GM21619 (cell line): ENCODE results near the gene FAM228A.
"Not testable (repeated sequence)": the region's sequence is repeated elsewhere in the genome, so short reads cannot be mapped to it uniquely, and the experiment has no call there.

ENCODE experiments used
- ATAC-seq: cut with Tn5 transposase; IDR thresholded peaks from one replicate; pipeline ENCODE4 v1.9.1; 2021; ENCODE audit not compliant: unreplicated experiment

FAM228A gene

GRCh38 chr2:24190503-24190902 is 15.7 kb downstream of the FAM228A start:
- ATAC-seq = no peak

DNA sequence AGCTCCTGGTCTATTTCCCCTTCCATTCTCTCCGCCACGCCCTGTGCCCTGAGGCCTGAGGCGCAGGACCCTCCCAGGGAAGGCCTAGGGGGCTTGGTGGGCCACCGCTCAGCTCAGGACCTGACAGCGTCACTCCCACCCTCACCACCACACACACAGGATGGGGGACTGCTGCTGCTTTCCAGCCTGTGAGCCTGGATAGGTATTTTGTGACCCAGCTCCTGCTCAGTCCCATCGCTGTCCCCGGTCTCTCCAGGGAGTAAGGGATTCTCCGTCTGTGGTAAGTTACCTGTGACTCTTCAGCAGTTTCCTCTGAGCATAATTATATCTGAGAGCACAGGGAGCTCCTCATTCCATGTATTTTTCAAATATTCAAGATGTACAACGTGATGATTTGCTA is 16.3 kb downstream of the FAM228A start:
- ATAC-seq = no peak

GRCh38 chr2:24191848-24192247 is 17.0 kb downstream of the FAM228A start:
- no peak for ATAC-seq

- ATAC-seq = not testable (repeated sequence)
Observed at GRCh38 chr2:24197213-24197612, 22.4 kb downstream of the FAM228A start.

DNA sequence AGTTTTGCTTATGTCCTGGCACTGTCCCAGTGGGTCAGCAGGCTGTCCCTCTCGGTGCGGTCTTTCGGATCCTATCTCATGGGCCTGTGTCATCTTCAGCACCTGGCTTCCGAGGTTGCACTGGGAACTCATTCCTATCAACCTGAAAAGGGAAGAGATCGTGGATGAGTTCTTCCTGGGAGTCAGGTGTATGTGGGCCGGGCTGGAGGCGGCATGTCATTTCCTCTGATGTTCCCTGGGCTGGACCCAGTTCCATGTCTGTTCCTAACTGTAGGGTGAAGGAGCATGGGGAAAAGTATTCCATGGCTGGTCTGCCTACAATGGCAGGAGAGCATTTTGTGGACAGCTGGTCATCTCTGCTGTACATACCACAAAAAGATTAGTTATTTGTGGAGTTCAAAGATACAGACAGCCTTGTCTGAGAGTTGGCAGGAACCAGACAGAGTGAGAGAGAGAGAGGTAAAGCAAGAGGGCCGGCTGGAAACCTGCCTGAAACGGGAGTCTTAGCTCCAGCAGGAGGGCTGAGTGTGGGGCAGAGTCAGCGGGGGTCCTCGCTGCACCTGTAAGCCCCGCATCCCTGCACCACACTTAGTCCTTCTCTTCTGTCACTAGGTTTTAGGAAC is 25.2 kb downstream of the FAM228A start:
- ATAC-seq = no peak

- ATAC-seq = no peak
Observed at GRCh38 chr2:24200799-24201198, 25.9 kb downstream of the FAM228A start.

GRCh38 chr2:24203029-24203786 is 28.4 kb downstream of the FAM228A start:
- no peak for ATAC-seq

DNA sequence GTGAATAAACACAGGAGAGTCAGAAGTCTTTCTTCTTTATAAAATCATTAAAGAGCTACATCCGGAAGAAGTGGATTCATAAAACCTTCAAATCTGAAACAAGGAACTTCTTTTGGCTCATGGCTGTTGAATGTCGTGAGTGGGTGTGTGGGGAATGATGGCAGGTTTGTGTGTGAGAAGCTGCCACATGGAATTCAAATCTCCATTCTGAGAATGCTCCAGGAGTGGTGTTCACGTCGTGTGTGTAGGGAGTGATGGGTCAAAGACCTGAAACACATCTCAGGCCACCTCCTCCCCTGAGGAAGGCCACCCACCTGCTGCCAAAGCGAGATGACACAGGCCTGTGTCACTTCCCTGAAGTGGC is 28.9 kb downstream of the FAM228A start:
- no peak for ATAC-seq

- no peak for ATAC-seq
Observed at GRCh38 chr2:24204505-24204904, 29.7 kb downstream of the FAM228A start.

GRCh38 chr2:24205131-24205530 is 30.3 kb downstream of the FAM228A start:
- no peak for ATAC-seq

- ATAC-seq = no peak
Observed at GRCh38 chr2:24206242-24206641, 31.4 kb downstream of the FAM228A start.

DNA sequence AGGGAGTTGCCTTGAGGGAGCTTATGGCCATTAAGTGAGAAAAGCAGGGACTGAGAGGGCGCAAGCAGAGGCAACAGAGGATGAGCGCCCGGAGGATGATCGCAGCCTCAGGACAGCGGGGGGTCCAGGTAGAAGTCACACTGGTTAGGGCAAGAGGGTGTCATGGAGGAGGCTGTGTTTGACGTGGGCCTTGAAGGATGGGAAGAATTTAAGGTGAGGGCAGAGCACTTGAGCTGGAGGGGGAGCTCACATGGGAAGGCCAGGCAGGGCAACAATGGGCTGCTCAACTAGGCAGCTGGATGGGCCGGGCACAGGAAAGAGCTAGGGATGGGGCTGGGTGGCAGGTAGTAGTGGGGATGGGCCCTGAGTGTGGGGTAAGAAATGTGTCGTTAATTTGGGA is 31.9 kb downstream of the FAM228A start:
- no peak for ATAC-seq

DNA sequence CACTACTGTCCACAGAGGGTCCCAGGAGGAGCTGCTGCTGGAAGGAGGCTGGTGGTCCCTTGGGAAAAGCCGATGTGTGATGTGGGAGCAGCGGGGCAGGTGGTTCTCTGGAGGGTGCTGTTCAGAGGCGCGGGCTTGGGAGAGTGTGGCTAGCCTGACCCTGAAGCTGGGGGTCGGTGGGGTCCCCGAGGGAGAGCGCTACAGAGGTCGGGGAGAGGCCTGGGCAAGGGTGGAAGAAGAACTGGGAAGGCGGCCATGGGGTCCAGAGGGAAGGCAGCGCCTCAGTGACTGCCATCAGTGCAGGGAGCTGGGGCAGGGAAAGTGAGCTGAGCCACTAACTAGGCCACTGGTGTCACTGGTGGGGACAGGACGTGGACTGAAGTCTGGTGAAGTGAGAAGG is 32.5 kb downstream of the FAM228A start:
- ATAC-seq = no peak

GRCh38 chr2:24208490-24208889 is 33.6 kb downstream of the FAM228A start:
- no peak for ATAC-seq

DNA sequence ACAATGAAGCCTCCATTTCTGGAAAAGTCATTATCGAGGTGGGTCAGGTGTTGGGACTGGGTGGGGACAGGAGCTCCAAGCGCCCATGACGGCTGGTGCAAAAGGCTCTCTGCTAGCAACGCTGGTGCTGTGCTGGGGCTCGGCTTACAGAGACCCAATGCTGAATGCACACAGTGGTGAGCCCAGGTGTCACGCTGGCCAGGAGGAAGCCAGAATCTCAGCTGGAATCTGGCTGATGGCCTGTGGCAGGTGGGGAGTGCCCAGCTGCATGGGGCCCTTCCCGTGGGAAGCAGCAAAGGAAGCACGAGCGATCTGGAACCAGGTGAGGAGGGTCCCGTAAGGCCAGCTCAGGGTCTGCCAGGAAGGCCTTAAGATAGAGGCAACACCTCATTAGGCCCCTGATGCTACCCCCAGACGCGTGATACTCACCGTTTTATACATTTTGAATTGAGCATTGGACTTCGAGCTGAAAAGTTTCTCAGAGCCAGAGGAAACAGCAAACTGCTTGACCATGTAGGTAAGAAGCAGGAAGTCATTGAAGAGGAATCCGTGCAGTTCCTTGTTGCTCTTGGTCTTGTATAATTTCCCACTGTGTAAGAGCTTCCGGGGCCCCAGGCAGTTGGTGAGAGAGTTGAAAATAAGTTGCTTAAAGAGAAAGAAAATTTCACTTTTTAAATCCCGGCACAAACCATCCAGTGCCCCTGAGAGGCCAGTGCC is 34.7 kb downstream of the FAM228A start:
- no peak for ATAC-seq

DNA sequence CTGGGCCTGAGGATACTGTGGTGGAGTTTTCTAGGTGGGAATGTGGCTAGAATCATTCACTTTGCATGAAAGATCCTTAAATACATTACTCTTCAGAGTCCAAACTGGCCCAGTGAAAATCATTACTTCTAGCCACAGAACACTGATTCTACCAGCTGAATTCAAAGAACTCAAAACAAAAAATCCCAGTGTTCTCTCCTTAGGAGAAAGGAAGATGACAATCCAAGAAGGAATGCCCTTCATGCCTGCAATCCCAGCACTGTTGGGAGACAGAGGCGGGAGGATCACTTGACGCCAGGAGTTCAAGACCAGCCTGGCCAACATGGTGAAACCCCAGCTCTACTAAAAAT is 35.2 kb downstream of the FAM228A start:
- no peak for ATAC-seq

GRCh38 chr2:24210723-24211122 is 35.9 kb downstream of the FAM228A start:
- no peak for ATAC-seq

GRCh38 chr2:24211408-24211807 is 36.6 kb downstream of the FAM228A start:
- no peak for ATAC-seq

- peak; percentile 98 for ATAC-seq
Observed at GRCh38 chr2:24214880-24215279, 40.0 kb downstream of the FAM228A start.

GRCh38 chr2:24220554-24221291 is 45.9 kb downstream of the FAM228A start:
- ATAC-seq = no peak

DNA sequence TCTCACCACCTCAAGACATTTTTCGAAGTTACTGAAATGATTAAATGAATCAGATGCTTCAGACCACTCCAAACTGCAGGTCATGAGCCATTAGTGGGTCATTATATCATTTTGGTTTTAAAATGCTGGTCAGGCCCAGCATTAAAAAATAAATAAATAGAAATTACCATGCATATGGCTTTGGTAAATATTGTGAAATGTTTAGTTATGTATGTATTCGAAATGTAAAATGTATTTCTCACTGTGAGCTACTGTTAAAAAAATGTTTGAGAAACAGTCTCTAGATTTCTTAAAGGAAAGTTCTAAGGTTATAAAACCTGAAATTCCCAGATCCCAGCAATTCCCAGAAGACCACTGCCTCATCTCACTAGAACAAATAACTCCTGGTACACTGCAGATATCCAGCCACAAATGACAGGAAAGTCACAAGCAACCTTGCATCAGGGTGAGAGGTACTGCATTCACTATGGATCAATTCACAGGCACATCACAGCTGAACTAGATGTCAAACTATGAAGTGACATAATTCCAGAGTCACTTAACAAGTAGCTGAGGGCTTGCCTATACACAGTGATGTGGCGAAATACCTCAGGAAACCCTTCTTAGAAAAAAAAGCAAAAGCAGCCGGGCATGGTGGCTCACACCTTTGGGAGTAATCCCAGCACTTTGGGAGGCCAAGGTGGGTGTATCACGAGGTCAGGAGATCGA is 46.6 kb downstream of the FAM228A start:
- ATAC-seq = no peak
